ENCODE results near the gene SORCS2. TPM values are rescaled to one million over a fixed set of nuclear protein-coding genes. Genes with fewer than 3 reads are reported as not detected.

Gene SORCS2
- total RNA-seq, 1 donor, result 0.27 TPM

GRCh38 chr4:7726665-7727413 lies 534.5 kb downstream of the SORCS2 start:
- TF ChIP-seq CTCF (IDR thresholded peaks at IDR 0.05; ENCODE audit: insufficient read depth, low read length), result no peak
- no peak overlapping the region for H3K4me3 ChIP-seq (ENCODE audit: low read depth, low read length)
- DNase-seq (ENCODE audit: low read depth), result no peak

- no peak overlapping the region for H3K4me3 ChIP-seq (ENCODE audit: low read depth, low read length)
- TF ChIP-seq CTCF (IDR thresholded peaks at IDR 0.05; ENCODE audit: insufficient read depth, low read length), result no peak
- DNase-seq (ENCODE audit: low read depth), result peak; percentile 27
These were observed 535.4 kb downstream of the SORCS2 start for GRCh38 chr4:7727749-7728148.

DNA sequence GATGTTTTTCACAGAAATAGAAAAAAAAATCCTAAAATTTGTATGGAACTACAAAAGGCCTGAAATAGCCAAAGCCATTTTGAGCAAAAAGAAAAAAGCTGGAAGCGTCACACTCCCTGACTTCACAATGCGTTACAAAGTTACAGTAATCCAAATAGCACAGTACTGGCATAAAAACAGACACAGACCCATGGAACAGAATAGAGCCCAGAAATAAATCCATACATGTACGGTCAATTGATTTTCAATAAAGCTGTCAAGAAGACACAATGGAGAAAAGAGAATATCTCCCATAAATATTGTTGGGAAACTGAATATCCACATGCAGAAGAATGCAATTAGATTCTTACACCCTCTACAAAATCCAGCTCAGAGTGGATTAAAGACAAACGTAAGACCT lies 539.1 kb downstream of the SORCS2 start:
- TF ChIP-seq CTCF (IDR thresholded peaks at IDR 0.05; ENCODE audit: insufficient read depth, low read length), result no peak
- H3K4me3 ChIP-seq (ENCODE audit: low read depth, low read length), result no peak overlapping the region
- no peak for DNase-seq (ENCODE audit: low read depth)

GRCh38 chr4:7732263-7732662 lies 539.9 kb downstream of the SORCS2 start:
- no peak for DNase-seq (ENCODE audit: low read depth)
- no peak overlapping the region for H3K4me3 ChIP-seq (ENCODE audit: low read depth, low read length)
- TF ChIP-seq CTCF (IDR thresholded peaks at IDR 0.05; ENCODE audit: insufficient read depth, low read length), result no peak

DNA sequence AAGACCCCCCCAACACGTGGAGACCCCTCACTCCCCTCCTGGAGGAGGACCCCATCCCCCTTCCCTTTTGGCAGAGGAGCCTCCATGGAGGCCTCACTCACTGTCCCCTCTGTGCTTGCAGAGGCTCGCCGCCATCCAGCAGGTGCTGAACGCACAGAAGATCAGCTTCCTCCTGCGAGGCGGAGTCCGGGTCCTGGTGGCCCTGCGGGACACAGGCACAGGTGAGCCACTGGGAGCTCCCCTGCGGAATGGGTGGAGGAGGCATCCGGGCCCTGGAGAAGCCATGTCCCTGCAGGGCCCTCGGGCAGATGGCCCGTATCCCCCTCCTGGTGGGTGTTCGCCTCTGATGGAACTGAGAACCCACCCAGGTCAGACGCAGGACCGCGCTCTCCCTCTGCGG lies 540.9 kb downstream of the SORCS2 start:
- DNase-seq (ENCODE audit: low read depth), result no peak
- no peak overlapping the region for H3K4me3 ChIP-seq (ENCODE audit: low read depth, low read length)
- TF ChIP-seq CTCF (IDR thresholded peaks at IDR 0.05; ENCODE audit: insufficient read depth, low read length), result no peak

- DNase-seq (ENCODE audit: low read depth), result no peak
- TF ChIP-seq CTCF (IDR thresholded peaks at IDR 0.05; ENCODE audit: insufficient read depth, low read length), result no peak
- H3K4me3 ChIP-seq (ENCODE audit: low read depth, low read length), result no peak overlapping the region
These were observed 541.7 kb downstream of the SORCS2 start for GRCh38 chr4:7733801-7734650.
